Endodermal cell (in vitro differentiated cells): ENCODE results near the gene CDH4. TPM values are rescaled to one million over a fixed set of nuclear protein-coding genes. Genes with fewer than 3 reads are reported as not detected.
A peak's percentile ranks its signal among the peaks of the same experiment; 100 is the strongest.

Experiments
- DNase-seq: peaks from one replicate; pipeline ENCODE4 v3.0.0-alpha.2; 2017
- H3K27ac ChIP-seq: 2 replicates; pipeline ENCODE4 v1.5.1; 2013; ENCODE audit warnings: mild to moderate bottlenecking, low read depth, low read length, moderate library complexity
- H3K27me3 ChIP-seq: 2 replicates; pipeline ENCODE4 v1.6.1; 2013; ENCODE audit warnings: mild to moderate bottlenecking, low read length, moderate library complexity; ENCODE audit not compliant: insufficient read depth, control insufficient read depth, poor library complexity, severe bottlenecking
- H3K36me3 ChIP-seq: 2 replicates; pipeline ENCODE4 v1.7.0; 2013; ENCODE audit warnings: mild to moderate bottlenecking, low read length, moderate library complexity; ENCODE audit not compliant: control insufficient read depth, insufficient read depth
- H3K4me1 ChIP-seq: one replicate; pipeline ENCODE4 v1.7.0; 2013; ENCODE audit warnings: low read length; ENCODE audit not compliant: control insufficient read depth, insufficient read depth
- H3K4me3 ChIP-seq: 2 replicates; pipeline ENCODE4 v1.5.1; 2013; ENCODE audit warnings: mild to moderate bottlenecking, low read length, moderate library complexity
- H3K9ac ChIP-seq: 2 replicates; pipeline ENCODE4 v1.6.1; 2013; ENCODE audit warnings: mild to moderate bottlenecking, low read length, moderate library complexity; ENCODE audit not compliant: poor library complexity, severe bottlenecking; ENCODE audit errors: extremely low read depth
- H3K9me3 ChIP-seq: 2 replicates; pipeline ENCODE4 v1.6.1; 2013; ENCODE audit warnings: mild to moderate bottlenecking, low read length, moderate library complexity; ENCODE audit not compliant: control insufficient read depth
- H3K27ac Mint-ChIP-seq: 2 replicates; pipeline ENCODE4 v1.8.0; 2020; ENCODE audit warnings: mixed read lengths
- H3K27me3 Mint-ChIP-seq: 2 replicates; pipeline ENCODE4 v1.8.0; 2021; ENCODE audit warnings: mild to moderate bottlenecking, mixed read lengths; ENCODE audit not compliant: insufficient read depth
- H3K36me3 Mint-ChIP-seq: 2 replicates; pipeline ENCODE4 v1.8.0; 2020; ENCODE audit warnings: low read depth, mixed read lengths
- H3K4me1 Mint-ChIP-seq: 2 replicates; pipeline ENCODE4 v1.8.0; 2020; ENCODE audit warnings: mixed read lengths
- H3K4me3 Mint-ChIP-seq: 2 replicates; pipeline ENCODE4 v1.8.0; 2020; ENCODE audit warnings: mild to moderate bottlenecking, moderate library complexity, mixed read lengths
- H3K9me3 Mint-ChIP-seq: 2 replicates; pipeline ENCODE4 v1.8.0; 2020; ENCODE audit warnings: mild to moderate bottlenecking, mixed read lengths
- CTCF ChIP-seq: fragments of 200-600 bp; sonication (generic); conservative IDR thresholded peaks from 2 replicates; pipeline ENCODE4 v1.5.0; 2021; ENCODE audit warnings: antibody characterized with exemption, mild to moderate bottlenecking
- WGBS, 2 experiments: methylation state at CpG; one replicate each; pipeline versions ENCODE4 v1.1.5 to v1.1.7; 2013; ENCODE audit warnings: missing lambda C conversion rate in 2 of 2, mixed read lengths in 1 of 2; ENCODE audit not compliant: insufficient coverage in 1 of 2, insufficient read length in 1 of 2; 5-methylcytosine and 5-hydroxymethylcytosine counted together
- total RNA-seq, 2 donors: library from RNA; stranded (reverse); fragmentation: NEBNext Ultra II Directional in 1 of 2; extraction: Animal tissue kit (Norgen Biotek cat#: 25700) in 1 of 2; gene quantifications; 2 replicates in 1 of 2; 3 replicates in 1 of 2; pipeline ENCODE4 v1.2.1, GENCODE V29; 2021

Gene CDH4
- total RNA-seq, 2 donors from 2014 or later: 1.8 to 5.8 TPM

- Mint-ChIP-seq H3K4me3 (no peak overlapping the region), H3K36me3 (peaks cover 13% of the 10 kb centered on the region), H3K27ac (no peak overlapping the region), H3K27me3 (peaks cover 71% of the 10 kb centered on the region), H3K9me3 (peaks cover 2% of the 10 kb centered on the region), H3K4me1 (peaks cover 2% of the 10 kb centered on the region)
- no peak overlapping the region for H3K27ac ChIP-seq
- peaks cover 63% of the 10 kb centered on the region for H3K27me3 ChIP-seq
- 95 to 100% methylated on average over 2 to 3 of the region's 3 CpGs for WGBS, 2 experiments
- H3K36me3 ChIP-seq: no peaks in the 10 kb centered on the region
- no peak overlapping the region for H3K4me3 ChIP-seq
- peaks cover 6% of the 10 kb centered on the region for H3K9me3 ChIP-seq
- no peak for DNase-seq
- TF ChIP-seq CTCF: no peak
- no peaks in the 10 kb centered on the region for H3K4me1 ChIP-seq
- no peak overlapping the region for H3K9ac ChIP-seq
Measured at GRCh38 chr20:61259741-61260140, 7.7 kb downstream of the CDH4 start.

DNA sequence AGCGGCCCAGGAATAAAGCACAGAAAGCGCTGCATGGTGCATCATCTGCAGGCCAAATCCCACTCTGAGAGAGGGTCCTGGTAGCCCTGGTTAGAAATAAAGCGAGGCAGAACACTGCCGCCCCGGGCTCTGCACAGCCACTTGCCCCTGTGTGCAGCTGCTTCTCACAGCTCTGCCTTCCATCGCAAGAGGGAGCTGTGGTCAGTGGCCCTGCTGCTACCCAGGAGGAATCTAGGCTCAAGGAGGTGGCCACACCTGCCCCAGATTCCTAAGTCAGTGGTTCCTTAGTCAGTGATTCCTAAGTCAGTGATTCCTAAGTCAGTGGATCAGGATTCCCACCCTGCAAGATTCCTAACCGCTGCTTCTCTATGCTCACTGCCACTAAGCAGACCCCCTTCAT is 8.8 kb downstream of the CDH4 start:
- H3K27ac ChIP-seq: no peak overlapping the region
- Mint-ChIP-seq H3K9me3 (peaks cover 2% of the 10 kb centered on the region), H3K27ac (no peak overlapping the region), H3K36me3 (peaks cover 13% of the 10 kb centered on the region), H3K27me3 (peaks cover 69% of the 10 kb centered on the region), H3K4me3 (no peak overlapping the region), H3K4me1 (peaks cover 7% of the 10 kb centered on the region)
- H3K27me3 ChIP-seq: peaks cover 61% of the 10 kb centered on the region
- no peak overlapping the region for H3K4me3 ChIP-seq
- H3K9me3 ChIP-seq: peaks cover 6% of the 10 kb centered on the region
- TF ChIP-seq CTCF: peak; percentile 67
- 78 to 79% methylated on average over 7 of the region's 7 CpGs for WGBS, 2 experiments
- no peaks in the 10 kb centered on the region for H3K4me1 ChIP-seq
- H3K9ac ChIP-seq: no peak overlapping the region
- peak; percentile 79 for DNase-seq
- H3K36me3 ChIP-seq: no peaks in the 10 kb centered on the region

DNA sequence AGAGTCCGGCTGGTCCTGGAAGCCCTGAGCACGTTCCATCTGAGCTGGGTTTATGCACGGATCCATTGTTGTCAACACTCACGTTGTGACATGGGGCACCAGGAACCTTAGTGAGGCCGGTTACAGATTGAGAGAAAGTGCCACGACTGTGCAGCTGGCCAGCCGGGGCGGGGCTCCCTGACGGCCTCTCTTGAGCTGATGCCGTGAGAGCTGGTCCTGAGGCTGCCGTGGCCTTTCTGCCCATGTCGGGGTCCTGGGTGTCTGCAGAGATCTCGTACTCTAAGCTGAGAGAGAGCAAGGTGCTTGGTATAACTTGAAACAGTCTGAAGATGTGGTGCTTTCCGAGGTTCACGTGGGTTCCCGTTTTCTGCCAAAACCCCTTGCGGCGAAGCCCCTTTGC is 10.0 kb downstream of the CDH4 start:
- no peak for DNase-seq
- WGBS, 2 experiments: 88 to 95% methylated on average over 13 to 18 of the region's 18 CpGs
- H3K4me3 Mint-ChIP-seq: no peak overlapping the region
- H3K36me3 Mint-ChIP-seq: peaks cover 13% of the 10 kb centered on the region
- Histone ChIP-seq H3K36me3 (no peaks in the 10 kb centered on the region), H3K27me3 (peaks cover 58% of the 10 kb centered on the region), H3K4me1 (peaks cover 3% of the 10 kb centered on the region), H3K9me3 (peaks cover 6% of the 10 kb centered on the region), H3K9ac (no peak overlapping the region), H3K4me3 (no peak overlapping the region), H3K27ac (no peak overlapping the region)
- H3K27me3 Mint-ChIP-seq: peaks cover 66% of the 10 kb centered on the region
- no peak for TF ChIP-seq CTCF
- H3K4me1 Mint-ChIP-seq: peaks cover 13% of the 10 kb centered on the region
- no peak overlapping the region for H3K27ac Mint-ChIP-seq
- peaks cover 2% of the 10 kb centered on the region for H3K9me3 Mint-ChIP-seq
